Hippocampal formation (tissue), 2 donors: Measurements from ENCODE around the gene POTEF.
"Not testable (repeated sequence)": the region's sequence is repeated elsewhere in the genome, so short reads cannot be mapped to it uniquely, and the experiment has no call there.

Source experiments
- DNase-seq, 2 donors: peaks; one replicate each; lab custom pipeline; 2025; lab: John Stamatoyannopoulos, UW

Gene POTEF

GRCh38 chr2:130128464-130128863 is 558 bp downstream of the POTEF start:
- DNase-seq, result not testable (repeated sequence)

GRCh38 chr2:130127726-130128125 is 1.3 kb downstream of the POTEF start:
- not testable (repeated sequence) for DNase-seq

DNA sequence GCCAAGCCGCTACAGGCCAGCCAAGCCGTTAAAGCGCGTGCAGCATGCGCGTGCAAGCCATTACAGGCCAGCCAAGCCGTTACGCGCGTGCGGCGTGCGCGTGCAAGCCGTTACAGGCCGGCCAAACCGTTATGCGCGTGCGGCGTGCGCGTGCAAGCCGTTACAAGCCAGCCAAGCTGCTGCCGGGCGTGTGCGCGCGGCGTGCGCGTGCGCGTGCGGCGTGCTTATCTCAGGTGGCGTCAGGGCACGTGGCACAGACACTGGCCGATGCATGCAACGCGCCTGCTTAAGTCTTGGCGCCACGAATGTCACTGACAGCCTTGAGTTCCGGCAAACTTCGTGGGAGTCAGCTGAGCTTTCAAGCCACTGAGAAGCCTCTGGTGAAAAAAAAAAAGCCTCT is 8.1 kb downstream of the POTEF start:
- DNase-seq, result not testable (repeated sequence)

- not testable (repeated sequence) for DNase-seq
Observed at GRCh38 chr2:130102597-130103363, 26.2 kb downstream of the POTEF start.

GRCh38 chr2:130062645-130063044 is 66.4 kb downstream of the POTEF start:
- not testable (repeated sequence) for DNase-seq

DNA sequence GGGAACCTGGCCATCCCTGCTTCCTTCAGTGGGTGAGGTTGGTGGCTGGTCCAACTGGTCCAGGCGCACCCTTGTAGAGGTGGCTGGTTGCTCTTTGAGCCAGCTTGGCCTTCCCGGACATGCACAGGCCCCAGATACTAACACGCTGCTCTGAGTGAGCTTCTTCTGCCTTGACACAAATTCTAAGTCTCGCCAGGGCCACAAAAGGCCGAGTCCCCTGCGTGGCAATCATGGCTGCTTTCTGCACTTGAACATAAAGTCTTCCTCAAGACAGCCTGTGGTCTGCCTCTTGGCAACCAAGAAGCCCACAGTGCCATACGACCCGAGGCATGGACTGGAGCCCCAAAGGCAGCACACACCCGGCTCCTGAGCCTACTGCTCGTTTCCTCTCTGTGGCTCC is 69.0 kb downstream of the POTEF start:
- DNase-seq, result not testable (repeated sequence)

GRCh38 chr2:130056336-130056735 is 72.7 kb downstream of the POTEF start:
- DNase-seq, result not testable (repeated sequence)

DNA sequence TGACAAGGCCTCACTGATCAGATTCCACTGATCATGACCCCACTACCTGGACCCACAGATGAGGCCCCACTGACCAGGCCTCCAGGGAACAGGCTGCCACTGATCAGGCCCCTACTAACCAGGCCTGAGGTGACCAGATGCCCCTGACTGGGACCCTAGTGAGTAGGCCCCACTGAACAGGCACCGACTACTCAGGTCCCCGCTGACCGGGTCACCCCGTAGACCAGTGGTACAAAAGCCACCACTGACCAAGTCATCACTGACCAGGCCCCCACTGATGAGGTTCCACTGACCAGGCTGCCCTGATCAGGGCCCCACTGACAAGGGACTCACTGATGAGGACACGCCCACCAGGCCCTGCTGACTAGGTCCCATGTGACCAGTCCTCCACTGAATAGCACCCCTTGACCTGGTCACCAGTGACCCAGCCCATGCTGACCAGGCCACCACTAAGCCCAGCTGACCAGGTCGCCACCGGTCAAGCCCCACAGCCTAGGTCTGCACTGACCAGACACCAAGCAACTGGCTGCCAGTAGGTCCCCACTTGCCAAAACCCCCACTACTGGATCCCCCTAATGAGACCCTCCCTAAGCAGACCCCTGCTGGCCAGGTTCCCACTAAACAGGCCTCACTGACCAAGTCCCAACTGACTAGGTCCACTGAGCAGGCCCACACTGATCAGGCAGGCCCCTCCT is 75.7 kb downstream of the POTEF start:
- not testable (repeated sequence) for DNase-seq

- DNase-seq, result not testable (repeated sequence)
Observed at GRCh38 chr2:130052376-130052775, 76.6 kb downstream of the POTEF start.

GRCh38 chr2:130048422-130048821 is 80.6 kb downstream of the POTEF start:
- DNase-seq, result not testable (repeated sequence)

DNA sequence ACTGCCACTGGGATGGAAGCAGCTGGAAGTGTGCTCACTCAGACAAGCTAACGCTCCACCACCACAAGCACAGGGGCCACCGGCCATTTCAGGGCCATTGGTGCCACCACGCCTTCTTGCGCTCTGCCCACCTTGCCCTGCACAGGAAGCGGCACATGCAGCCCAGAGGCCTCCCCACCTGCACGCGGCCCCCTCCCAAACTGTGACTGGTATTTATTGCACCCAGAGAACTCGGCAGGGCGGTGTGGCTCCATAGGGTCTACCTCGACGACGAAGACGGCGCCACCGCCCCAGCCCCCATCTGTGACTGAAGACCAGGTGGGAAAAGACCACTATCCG is 90.8 kb downstream of the POTEF start:
- DNase-seq, result not testable (repeated sequence)

DNA sequence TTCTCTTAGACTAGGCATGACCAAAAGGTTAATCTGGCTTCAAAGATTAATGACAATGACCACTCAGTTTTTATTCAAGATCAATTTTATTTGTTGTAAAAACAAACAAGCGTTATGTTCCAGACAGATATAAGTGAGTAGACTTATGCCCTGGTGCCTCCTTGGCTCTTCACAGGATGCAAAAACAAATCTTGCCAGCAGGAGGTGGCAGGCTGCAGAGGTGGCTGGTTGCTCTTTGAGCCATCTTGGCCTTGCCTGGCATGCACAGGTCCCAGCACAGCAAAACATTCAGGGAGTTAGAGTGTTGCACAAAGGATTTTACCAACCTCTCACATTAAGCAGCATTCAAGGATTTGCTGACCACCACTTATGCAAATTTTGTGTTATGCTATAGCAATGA is 103.1 kb downstream of the POTEF start:
- not testable (repeated sequence) for DNase-seq
